GM10266 (cell line): ENCODE data around the gene NAPA.

ENCODE experiments used
- DNase-seq: peaks from one replicate; pipeline ENCODE4 v3.0.0; 2012; ENCODE audit errors: extremely low spot score
- CTCF ChIP-seq: IDR thresholded peaks from 2 replicates; pipeline ENCODE4 v1.5.1; 2012; ENCODE audit warnings: mild to moderate bottlenecking, low read depth; ENCODE audit not compliant: control insufficient read depth, insufficient read depth; ENCODE audit errors: missing control alignments

NAPA gene

DNA sequence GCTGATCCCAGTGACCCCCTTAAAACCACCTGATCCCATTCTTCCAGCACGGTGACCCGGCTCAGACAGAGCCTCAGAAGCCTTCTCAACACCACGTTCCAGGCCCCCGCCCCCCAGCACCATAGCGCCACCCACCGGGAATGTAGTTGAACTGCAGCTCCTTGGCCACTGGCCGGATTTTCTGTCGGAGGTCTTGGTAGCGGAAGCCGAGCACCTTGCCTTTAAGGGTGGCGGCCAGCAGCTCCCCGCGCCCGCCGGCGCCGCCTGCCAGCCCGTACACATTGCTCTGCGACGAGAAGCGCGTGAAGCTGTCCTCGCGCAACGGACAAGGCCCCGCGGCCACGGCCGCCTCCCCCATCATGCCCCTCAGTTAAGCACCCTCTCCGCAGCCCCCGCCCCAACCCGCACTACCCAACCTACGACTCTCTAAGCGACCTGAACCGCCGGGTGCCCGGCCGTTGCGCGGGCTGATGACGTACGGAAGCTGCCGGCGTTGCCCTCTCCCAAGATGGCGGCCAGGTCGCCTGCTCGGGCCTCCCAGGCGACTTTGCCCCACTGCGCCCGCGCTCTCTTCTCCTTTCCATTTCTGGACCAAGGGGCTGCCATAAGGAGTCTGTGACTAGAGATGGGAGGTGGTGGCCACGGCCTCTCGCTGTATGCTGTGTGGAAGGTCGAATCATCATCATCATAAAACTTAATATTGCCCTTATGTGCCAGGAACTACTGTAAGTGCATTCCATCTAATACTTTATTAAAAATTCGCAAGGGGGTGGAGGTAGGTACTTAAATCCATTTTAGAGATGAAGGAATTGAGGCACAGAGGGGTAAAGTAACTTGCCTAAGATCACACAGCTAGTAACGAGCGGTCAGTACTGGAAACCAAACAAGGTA is 30.8 kb downstream of the NAPA start, which contains the start of gene KPTN:
Gene KPTN (minus strand): TSS at position 420 of the 891 bp plus-strand sequence. CDS start 59 bp downstream, at position 361.
- peak; percentile 97 for DNase-seq
- TF ChIP-seq CTCF: peak; percentile 100

DNA sequence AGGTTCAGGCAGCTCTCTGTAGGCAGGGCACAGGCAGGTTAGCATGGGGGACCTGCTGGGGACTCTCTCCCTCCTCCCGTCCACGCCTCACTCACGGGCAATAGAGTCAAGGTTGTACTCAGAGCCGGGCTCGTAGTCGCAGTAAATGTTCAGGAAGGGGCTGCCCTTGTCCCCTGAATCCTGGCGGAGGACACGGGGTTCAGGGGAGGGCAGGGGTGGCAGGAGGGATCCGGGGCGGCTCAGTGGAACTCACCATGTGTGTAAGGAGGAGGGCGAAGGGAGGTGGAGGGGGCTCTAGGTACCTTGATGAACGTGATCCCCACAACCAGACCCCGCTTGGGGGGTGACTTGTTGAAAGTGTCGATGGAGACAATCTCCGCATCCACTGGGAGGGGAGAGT is 31.7 kb downstream of the NAPA start:
- TF ChIP-seq CTCF: no peak
- no peak for DNase-seq

GRCh38 chr19:47481460-47482052 is 33.3 kb downstream of the NAPA start:
- no peak for TF ChIP-seq CTCF
- DNase-seq: no peak

- no peak for DNase-seq
Observed at GRCh38 chr19:47480658-47481057, 34.2 kb downstream of the NAPA start.

DNA sequence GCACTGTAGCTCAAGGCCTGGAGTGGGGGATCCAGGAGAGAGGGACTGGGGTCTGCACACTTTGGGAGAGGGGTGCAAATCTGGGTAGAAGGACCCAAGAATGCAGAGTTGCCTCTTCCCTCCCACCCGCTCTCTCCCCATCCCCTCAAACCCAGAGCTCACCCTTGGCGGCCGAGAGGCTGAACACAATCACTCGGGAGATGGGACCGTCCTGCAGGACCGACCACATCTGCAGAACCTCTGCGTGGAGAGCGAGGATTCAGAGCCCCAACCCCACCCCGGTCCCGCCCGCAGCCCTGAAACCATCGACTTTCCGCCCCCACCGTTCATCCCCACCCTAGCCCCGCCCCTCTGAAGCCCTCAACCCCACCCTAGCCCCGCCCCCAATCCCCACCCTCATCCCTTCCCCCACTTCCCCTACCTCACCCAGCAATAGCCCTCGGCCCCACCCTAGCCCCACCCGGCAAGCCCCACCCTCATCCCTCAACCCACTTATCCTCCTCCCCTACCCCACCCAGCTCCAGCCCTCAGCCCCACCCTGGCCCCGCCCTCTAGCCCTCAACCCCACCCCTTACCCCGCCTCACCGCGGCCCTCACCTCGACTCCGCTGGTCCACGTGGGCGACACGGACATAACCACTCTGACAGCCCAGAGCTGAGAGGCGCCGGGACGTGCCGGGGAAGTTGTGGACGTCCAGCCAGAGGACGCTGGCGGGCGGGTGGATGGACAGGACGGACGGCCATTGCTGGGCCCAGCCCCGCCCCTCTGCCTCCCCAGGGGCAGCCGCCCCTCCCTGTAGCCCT is 35.0 kb downstream of the NAPA start:
- no peak for TF ChIP-seq CTCF
- no peak for DNase-seq

More at GRCh38 chr19:47480658-47481057, 34.2 kb downstream of the NAPA start:
- TF ChIP-seq CTCF: no peak

DNA sequence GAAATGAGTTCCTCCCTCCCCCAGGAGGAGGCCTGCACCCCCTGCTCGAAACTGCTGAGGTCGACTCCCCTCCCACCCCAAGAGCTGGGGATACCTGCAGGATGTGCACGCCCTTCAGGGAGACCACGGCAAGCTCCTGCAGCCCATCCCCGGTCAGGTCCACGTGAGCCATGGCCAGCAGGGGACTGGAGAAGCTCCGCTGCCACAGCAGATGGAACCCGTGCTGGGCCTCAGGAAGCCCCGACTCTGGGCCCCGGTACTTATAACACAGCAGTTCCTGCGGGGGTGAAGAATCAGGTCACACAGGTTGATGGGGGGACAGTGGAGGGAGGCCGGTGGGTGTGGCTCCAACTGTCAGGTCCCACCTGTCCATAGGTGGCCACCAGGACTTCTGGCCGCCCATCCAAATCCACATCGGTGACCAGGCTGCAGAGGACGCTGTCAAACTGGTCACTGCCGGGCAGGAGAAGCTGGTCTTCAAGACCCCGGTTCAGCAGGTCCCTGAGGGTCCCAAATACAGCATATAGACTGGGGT is 38.4 kb downstream of the NAPA start:
- DNase-seq: no peak
- TF ChIP-seq CTCF: no peak
